Measurements from ENCODE around the gene RETN.

RETN gene

DNA sequence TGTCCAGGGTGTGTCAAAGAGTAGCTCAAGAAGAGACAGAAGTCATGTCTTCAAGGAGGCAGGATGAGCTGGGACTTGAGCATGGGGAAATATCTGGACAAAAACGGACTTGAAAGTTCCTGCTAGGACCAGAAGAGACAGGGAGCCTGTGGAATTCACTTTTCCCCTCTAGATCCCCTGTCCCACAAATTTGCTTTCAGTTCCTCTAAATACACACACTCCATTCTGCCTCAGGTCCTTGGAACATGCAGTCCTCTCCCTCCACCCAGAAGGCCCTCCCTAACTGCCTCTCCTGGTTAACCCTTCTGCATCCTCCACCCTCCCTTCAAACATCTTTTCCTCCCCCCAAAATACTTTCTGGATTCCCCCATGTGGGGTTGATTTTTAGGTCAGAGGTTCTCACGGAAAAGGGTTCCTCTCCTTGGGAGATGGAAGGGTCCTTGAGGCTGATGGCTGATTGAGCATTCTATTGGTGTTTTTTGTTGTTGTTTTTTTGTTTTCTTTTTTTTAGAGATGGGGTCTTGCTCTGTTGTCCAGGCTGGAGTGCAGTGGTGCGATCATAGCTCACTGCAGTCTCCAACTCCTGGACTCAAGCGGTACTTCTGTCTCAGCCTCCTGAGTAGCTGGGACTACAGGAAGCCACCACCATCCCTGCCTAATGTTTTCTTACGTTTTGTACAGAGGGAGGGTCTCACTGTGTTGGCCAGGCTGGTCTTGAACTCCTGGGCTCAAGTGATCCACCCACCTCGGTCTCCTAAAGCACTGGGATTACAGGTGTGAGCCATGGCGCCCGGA lies 6.9 kb upstream of the RETN start:
- no peak for DNase-seq

DNA sequence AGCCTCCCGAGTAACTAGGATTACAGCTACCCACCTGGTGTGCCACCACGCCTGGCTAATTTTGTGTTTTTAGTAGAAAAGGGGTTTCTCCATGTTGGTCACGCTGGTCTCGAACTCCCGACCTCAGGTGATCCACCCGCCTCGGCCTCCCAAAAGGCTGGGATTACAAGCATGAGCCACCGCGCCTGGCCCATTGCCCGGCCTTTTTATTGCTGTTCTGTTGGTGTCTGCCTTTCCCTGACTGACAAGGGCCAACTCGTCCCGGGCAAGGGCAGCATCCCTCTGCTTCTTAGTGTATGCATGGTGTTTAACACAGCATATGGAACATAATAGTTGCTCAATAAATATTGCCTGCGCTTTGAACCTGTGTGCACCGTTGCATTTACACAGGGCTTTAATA lies 6.2 kb upstream of the RETN start:
- DNase-seq, result no peak

DNA sequence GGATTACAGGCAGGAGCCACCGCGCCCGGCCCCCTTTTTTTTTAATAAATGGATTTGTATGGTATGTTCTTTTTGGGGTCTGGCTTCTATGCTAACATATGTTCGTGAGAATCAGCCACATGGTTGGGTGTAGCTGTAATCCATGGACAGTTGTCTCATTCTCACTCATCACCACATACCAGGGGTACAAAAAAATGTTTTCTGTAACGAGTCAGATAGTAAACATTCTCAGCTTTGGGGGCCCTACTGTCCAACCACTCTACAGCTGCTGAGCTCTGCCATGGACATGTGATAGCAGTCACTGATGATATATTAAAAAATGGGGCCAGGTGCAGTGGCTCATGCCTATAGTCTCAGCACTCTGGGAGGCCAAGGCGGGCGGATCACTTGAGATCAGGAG lies 5.1 kb upstream of the RETN start:
- DNase-seq, result no peak

GRCh38 chr19:7665076-7665475 lies 3.8 kb upstream of the RETN start:
- no peak for DNase-seq

DNA sequence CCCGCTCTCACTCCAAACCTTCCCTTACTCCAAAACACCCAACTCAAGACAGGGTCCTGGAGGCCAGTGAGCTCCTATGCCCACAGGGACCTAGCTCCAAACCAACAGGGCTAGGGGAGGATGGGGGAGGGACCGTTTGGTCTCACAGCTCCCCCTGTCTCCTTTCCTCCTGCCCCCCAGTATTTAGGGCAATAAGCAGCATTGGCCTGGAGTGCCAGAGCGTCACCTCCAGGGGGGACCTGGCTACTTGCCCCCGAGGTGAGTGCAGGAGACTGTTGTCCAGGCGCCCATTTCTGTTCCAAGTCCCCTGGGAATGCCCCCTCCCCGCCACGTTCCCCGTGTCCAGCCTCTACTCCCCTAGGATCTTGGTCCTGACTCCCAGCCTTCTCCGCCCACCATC lies 792 bp downstream of the RETN start:
- no peak for DNase-seq

DNA sequence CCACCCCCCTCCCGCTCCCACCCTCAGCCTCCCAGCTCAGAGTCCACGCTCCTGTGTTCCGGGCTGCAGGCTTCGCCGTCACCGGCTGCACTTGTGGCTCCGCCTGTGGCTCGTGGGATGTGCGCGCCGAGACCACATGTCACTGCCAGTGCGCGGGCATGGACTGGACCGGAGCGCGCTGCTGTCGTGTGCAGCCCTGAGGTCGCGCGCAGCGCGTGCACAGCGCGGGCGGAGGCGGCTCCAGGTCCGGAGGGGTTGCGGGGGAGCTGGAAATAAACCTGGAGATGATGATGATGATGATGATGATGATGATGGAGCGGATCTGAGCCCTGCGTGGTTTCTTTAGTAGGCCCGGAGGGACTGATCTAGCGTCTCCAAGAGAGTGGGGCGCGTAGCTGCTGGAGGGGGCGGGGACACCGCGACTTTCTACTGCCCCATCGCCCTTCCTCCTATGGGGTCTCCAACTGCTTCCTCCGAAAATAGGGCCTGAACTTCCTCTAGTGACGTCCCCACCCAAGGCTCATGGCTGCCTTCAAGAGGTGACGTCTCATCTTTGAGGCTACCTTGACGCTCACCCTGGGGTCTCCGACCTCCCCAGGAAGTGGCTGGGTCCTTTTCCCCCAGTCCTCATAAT lies 1.4 kb downstream of the RETN start:
- DNase-seq, result peak; percentile 18

DNA sequence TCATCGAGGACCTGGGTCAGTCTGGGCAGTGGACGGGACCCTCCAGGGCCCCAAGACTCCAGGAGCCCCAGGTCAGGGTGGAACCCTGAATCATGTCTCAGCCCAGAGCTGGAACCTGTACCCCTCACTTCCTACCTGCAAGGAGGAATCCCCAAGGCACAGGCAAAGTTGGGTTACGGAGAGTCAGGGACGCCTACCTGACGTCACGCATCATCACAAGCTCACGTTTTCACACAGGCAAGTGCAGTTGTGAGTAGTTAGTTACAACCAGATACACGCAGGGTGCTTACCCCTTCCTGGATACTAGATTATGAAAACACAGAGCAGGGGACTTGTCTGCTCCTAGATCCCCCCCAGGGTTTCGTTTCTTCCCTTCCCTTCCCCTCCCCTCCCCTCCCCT lies 1.9 kb downstream of the RETN start:
- no peak for DNase-seq

- no peak for DNase-seq
These were observed 3.7 kb downstream of the RETN start for GRCh38 chr19:7672522-7672921.

DNA sequence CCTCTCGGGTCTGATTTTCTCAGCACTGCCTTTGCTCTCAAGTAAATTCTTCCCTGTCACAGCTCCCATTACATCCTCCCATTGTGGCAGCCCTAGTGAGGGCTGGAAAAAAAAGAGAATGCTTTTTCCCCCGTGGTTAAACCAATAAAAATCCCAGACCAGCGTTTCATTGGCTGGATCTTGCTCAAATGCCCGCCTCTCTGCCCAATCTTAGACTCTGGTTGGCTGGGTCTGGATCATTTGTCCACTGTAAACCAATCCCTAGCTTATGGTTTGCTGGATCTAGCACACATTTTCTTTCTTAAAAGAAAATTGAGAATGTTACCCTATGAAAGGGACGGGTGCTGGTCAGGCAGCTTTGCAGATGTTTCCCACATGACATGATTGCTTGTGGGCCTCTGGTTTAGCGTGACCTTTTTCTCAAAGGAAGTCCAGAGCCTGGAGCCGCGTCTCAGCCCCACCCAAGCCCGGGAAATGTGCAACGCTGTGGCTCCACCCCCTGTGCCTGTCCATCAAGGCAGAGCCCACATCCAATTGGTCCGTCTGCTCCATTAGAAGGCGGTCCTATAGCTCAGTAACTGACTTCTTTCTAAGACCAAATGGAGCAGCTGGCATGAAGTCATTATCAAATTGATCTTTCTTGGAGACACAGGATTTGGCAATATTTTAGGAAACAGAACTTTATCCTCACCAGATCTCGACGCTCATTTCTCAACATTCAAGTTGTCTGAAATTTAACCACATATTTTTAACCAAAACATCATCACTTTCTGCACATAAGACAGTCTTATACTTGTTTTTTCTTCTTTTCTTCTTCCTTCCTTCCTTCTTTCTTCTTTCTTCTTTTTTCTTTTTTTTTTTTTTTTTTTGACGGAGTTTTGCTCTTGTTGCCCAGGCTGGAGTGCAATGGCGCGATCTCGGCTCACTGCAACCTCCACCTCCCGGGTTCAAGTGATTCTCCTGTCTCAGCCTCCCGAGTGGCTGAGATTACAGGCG lies 5.5 kb downstream of the RETN start:
- DNase-seq, result peak; percentile 40

DNA sequence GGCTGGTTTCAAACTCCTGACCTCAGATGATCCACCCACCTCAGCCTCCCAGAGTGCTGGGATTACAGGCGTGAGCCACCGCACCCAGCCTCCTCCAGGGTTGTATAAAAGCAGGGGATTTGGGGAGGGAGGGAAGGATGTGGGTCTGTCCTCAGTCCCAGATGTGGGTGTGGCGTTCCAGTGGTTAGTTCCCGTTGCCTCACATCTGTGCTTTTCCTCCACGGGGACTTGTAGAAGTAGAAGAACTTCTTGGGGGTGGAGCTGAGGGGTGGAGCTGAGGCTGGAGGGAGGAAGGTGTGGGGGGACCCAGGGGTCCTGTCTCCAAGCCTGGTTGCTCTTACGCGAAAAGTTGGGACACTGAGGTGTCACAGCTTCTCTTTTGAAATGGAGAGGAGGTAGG lies 7.5 kb downstream of the RETN start:
- DNase-seq, result no peak

- DNase-seq, result no peak
These were observed 8.0 kb downstream of the RETN start, which contains the start of gene MCEMP1 for GRCh38 chr19:7676854-7677253. TSS of gene MCEMP1 (plus strand) at chr19:7677090. CDS start at chr19:7677121, 31 bp downstream.

GRCh38 chr19:7677669-7678311 lies 8.9 kb downstream of the RETN start:
- no peak for DNase-seq

GRCh38 chr19:7678971-7679751 lies 10.3 kb downstream of the RETN start:
- peak; percentile 79 for DNase-seq

GRCh38 chr19:7679771-7680605 lies 11.1 kb downstream of the RETN start:
- no peak for DNase-seq

DNA sequence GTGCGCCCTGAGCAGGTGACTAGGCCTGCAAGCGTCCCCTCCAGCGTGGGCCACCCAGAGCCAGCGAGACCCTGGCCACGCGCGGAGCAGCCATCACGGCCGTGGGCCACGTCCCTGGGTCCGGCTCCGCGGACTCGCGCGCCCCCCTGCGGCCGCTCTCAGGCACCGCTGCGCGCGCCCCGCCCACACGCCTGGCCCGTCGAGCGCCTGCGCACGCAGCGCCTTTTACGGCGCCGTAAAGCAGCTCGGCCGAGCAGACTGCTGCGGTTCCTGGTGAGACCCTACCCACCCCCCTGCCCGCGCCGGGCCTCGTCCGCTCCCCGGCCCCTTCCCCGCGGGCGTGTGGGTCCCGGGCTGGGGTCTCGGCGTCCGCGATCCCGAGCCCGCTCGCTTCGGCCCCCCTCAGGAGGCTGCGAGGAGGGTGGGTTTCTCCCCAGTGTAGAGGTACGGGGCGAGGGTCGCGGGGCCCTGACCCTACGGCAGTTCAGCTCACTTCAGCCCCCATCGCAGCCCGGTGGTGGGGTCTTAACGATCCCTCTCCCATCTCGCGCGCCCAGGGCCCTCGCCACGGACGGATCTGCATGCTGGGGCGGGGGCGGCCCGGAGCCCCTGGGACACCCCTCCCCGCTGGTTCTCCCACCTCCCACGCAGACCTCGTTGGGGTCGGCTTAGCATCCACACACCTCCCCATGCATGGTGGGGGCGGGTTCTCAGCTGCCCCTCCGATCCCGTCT lies 11.9 kb downstream of the RETN start, which contains the start of gene TRAPPC5:
Gene TRAPPC5, plus strand, starts transcription at position 228 of the 734 bp plus-strand sequence. CDS start 1,421 bp downstream, outside the sequence.
- peak; percentile 90 for DNase-seq

GRCh38 chr19:7681340-7682174 lies 12.7 kb downstream of the RETN start:
- DNase-seq, result peak; percentile 90

DNA sequence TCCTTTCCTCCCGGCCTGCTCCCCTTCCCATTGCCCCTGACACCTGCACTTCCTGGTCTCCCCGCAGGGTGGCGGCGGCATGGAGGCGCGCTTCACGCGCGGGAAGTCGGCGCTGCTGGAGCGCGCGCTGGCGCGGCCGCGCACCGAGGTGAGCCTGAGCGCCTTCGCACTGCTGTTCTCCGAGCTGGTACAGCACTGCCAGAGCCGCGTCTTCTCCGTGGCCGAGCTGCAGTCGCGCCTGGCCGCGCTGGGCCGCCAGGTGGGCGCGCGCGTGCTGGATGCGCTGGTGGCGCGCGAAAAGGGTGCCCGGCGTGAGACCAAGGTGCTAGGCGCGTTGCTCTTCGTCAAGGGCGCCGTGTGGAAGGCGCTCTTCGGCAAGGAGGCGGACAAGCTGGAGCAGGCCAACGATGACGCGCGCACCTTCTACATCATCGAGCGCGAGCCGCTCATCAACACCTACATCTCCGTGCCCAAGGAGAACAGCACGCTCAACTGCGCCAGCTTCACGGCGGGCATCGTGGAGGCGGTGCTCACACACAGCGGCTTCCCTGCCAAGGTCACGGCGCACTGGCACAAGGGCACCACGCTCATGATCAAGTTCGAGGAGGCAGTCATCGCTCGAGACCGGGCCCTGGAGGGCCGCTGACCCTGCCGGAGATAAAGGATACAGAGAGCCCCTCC lies 13.5 kb downstream of the RETN start:
- DNase-seq, result no peak

Data from CD4-positive, alpha-beta T cell treated with Interleukin-17A for 4 hours (primary cell).